Smooth muscle cell of the brain vasculature (primary cell): Measurements from ENCODE around the gene TUBA3D.
"Not testable (repeated sequence)": the region's sequence is repeated elsewhere in the genome, so short reads cannot be mapped to it uniquely, and the experiment has no call there.

Experiments used
- DNase-seq: peaks from one replicate; pipeline ENCODE4 v3.0.0-alpha.2; 2012; ENCODE audit warnings: low read depth, low spot score

Gene TUBA3D

DNA sequence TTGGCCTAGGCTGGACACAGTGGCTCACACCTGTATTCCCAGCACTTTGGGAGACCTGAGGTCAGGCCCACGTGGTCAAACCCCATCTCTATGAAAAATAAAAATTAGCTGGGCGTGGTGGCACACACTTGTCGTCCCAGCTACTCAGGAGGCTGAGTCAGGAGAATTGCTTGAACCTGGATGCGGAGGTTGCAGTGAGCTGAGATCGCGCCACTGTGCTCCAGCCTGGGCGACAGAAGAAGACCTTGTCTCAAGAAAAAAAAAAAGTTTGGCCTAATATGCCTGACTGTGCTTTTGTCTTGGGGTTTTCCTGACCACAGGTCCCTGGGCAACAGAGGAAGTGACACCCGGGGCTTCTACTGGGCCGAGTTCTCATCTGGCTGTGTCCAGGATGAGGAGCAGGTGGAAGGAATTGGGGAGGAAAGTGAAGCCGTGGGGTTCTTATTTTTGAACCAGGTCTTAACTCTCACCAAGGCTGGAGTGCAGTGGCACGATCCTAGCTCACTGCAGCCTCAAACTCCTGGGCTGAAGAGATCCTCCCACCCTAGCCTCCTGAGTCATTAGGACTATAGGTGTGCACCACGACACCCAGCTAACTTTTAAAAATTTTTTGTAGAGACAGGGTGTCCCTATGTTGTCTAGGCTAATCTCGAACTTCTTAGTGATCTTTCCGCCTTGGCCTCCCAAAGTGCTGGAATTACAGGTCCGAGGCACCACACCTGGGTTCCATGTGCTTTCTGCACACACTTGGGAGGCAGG, 38.7 kb downstream of the TUBA3D start:
- not testable (repeated sequence) for DNase-seq

DNA sequence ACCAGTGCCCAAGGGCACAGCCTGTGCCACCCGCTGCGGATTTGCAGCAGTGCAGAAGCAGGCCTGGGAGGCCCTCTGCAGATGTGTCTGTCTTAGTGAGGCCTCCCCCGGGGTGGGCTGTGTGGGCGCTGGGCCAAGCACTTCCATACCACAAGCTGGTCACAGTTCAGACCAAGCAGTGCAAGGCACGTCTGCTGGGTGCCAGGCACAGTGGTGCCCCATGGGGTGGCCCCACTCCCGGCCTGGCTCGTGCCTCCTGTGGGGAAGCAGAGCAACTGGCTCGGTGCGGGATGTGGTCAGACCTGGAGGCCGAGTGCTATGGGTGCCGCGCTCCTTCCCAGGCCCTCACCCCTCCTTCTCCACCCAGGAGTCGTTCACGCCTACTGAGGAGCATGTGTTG, 39.3 kb downstream of the TUBA3D start:
- DNase-seq: not testable (repeated sequence)

DNA sequence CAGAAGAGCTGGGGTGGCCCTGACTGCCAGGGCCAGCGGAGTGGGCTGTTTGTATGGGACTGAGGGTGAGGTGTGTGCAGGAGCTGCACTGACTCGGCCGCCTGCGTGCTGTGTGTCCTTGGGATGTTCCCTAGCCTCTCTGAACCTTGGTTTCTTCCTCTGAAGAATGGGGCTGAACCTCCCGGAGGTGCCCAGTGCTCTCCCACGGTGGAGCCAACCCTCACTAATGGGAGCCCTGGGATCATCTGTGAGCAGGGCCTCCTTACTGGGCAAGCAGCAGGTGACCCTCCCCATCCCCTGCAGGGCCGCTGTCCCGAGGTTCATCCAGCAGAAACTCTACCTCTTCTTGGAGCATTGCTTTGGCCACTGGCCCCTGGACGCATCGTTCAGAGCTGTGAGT, 40.1 kb downstream of the TUBA3D start:
- DNase-seq: no peak

DNA sequence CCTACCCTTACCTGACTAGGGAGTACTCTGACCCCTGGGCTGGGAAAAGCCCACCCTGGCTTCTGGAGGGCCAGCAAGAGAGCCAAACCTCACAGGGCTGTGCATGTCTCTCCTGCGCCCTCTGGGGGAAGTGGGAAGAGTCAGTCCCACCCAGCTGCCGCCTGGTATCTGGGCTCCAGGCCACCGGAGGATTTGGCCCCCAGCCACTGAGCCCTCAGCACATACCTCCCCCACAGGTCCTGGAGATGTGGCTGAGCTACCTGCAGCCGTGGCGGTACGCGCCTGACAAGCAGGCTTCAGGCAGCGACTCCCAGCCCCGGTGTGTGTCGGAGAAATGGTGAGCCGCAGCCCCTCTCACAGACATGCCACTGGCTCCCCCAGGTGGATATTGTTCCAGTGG, 40.7 kb downstream of the TUBA3D start:
- DNase-seq: not testable (repeated sequence)

DNA sequence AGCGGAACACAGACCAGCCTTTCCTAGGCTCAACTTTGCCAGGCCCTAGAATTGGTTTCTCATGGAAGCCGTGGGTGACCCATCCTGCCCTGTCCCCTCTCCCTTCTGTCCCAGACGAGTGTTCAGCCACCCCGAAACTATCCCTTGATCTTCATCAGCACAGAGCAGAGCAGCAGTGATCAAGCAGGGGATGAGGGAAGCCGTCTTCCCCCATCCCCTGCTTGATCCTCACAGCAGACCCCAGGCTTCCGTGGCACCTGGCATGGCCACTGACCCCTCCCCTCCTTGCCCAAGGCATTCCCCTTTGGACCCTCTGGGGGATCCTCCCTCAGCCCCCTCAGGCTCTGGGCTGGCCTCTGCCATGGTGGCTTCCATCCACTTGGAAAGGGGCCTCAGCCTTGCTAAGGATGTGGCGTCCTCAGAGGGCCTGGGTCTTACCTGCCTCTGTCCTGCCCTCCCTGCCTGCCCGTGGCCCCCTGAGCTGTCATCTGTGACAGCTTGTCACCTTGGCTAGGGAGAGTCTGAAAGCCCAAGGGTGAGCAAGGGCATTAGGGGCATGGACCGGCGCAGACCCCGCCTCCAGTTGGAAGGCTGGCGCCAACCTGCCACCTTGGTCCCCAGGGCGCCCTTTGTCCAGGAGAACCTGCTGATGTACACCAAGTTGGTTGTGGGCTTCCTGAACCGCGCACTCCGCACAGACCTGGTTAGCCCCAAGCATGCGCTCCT, 41.4 kb downstream of the TUBA3D start:
- DNase-seq: no peak

DNA sequence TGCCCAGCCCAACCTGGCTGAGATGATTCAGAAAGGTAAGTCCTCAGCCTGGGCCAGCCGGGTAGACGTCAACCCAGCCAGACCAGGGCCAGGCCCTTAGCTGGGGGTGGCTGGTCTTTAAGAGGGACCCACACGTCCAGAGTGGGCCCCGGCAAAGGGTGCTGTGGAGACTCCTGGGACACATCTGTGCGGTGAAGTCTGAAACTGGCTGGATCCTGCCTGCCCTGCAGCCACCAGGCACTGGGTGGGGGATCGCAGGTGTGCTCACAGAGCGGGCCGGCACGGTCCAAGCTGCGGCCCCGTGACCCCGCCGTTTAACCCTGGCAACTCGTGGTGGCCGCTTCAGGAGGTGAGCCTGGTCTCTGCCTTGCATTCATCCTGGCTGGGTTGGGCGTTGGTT, 41.9 kb downstream of the TUBA3D start:
- DNase-seq: not testable (repeated sequence)

DNA sequence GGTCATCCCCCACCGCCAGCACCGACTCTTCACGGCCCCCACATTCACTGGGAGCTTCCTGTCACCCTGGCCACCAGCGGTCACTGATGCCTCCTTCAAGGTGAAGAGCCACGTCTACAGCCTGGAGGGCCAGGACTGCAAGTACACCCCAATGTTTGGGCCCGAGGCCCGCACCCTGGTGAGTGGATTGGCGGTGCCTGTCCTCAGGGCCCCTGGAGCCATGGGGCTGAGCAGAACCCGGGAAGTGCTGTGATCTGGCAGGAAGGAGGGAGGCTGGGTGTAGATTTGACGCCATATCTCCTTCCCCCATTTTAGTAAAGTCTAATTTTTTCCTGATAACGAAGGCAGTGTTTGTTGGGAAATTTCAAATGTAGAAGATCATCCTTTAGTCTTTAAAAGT, 42.6 kb downstream of the TUBA3D start:
- DNase-seq: not testable (repeated sequence)

DNA sequence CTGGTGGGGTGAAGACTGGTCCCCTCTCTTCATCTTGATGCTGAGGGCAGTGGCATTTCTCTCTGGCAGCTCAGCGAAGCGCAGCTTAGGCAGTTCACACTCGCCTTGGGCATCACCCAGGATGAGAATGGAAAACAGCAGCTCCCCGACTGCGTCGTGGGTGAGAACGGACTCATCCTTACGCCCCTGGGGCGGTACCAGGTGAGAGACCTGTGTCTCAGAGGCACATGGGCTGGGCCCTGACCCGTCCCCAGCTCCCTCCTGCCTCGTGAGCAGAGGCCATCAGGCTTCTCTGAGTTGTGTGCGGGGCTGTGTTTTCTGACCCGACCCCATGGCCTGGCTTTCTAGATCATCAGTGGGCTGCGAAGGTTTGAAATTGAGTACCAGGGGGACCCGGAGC, 43.5 kb downstream of the TUBA3D start:
- DNase-seq: no peak

DNA sequence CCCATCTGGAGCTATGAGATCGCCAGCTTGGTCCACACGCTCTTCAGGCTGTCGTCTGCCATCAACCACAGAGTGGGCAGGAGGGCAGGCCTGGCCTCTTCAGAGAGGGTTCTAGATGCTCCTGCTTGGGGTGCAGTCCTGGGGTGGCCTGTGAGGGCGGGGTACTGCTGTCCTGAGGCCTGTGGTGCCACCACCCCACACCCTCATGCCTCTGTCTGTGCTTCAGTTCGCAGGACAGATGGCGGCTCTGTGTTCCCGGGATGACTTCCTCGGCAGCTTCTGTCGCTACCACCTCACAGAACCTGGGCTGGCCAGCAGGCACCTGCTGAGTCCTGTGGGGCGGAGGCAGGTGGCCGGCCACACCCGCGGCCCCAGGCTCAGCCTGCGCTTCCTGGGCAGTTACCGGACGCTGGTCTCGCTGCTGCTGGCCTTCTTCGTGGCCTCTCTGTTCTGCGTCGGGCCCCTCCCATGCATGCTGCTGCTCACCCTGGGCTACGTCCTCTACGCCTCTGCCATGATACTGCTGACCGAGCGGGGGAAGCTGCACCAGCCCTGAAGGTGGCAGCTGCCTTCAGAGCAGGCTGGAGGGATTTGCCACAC, 44.1 kb downstream of the TUBA3D start:
- DNase-seq: not testable (repeated sequence)

DNA sequence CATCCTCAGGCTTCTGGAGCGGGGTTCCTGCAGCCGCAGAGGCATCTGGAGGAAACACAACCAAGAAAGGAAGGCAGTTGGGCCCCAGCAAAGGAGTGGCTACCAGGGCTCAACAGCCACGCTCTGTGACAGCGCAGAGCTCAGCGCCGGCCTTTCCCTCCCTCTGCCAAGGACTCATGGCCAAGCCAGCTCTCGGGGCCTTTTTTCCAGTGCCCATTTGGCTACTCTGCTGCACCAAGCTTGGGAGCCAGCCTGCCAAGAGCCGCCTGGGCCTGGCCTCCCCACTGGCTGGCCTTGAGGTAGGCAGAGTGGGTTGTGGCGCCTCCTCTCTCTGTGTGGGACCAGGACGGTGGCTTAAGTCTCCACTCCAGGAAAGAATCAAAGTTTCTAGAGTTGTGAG, 44.6 kb downstream of the TUBA3D start:
- DNase-seq: no peak

DNA sequence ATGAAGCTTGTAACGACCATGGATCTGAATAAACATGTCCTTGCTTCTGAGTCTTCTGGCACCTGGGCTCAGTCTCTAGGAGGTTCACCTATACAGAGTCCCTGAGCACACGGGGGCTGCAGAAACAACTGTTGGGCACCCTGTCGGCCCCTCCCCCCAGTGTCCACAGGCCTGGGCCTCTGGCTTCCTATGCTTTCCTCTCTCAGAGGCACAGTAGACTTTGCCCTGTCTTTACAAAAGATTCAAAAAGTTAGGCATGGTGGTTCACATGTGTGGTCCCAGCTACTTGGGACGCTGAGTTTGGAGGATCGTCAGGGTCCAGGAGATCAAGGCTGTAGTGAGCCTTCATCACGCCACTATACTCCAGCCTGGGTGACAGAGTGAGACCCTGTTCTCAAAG, 45.6 kb downstream of the TUBA3D start:
- not testable (repeated sequence) for DNase-seq

DNA sequence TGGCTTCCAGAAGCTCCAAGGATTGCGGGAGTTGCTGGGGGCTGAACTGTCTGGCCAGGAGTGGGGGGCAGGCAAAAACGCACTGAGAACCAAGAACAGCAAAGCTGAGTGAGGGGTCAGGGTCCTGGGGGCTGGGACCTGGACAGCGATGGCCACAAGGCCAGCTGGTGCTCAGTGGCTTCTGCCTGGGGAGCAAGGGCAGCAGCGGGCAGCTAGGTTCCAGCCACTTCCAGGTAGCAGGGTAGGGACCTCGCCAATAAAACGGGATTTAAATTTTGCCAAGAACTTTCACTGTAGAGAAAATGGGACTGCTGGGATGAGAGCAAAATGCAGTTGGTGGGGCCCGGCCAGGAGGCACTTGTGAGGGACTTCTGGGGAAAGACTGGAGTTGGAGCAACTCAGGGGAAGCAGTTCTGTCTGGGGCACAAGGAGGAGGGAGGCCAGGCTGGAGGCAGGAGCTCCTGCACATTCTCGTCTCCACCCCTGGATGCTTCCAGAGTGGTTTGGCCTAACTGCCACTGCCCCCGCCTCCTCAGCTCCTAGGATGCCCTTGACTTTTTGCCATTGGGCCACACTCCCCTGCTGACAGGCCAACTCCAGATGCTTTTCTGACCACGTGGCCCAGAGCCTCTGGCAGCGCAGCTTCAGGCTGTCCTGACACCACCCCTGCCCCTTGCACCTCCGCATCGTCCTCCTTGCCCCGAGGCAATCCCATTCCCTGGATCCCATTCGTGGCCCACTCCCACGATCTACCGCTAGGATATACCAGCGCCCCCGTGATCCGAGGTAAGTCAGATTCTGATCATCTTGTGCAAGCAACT, 46.3 kb downstream of the TUBA3D start:
- no peak for DNase-seq

DNA sequence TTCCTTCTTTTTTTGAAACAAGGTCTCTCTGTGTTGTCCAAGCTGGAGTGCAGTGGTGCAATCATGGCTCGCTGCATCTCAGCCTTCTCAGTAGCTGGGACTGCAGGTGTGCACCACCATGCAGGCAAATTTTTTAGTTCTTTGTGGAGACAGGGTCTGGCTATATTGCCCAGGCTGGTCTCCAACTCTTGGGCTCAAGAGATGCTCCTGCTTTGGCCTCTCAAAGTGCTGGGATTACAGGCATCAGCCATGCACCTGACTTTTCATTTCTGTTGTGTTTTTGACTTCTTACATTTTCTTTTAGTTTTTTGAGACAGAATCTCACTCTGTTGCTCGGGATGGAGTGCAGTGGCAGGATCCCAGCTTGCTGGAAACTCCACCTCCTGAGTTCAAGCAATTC, 49.3 kb downstream of the TUBA3D start:
- DNase-seq: not testable (repeated sequence)

DNA sequence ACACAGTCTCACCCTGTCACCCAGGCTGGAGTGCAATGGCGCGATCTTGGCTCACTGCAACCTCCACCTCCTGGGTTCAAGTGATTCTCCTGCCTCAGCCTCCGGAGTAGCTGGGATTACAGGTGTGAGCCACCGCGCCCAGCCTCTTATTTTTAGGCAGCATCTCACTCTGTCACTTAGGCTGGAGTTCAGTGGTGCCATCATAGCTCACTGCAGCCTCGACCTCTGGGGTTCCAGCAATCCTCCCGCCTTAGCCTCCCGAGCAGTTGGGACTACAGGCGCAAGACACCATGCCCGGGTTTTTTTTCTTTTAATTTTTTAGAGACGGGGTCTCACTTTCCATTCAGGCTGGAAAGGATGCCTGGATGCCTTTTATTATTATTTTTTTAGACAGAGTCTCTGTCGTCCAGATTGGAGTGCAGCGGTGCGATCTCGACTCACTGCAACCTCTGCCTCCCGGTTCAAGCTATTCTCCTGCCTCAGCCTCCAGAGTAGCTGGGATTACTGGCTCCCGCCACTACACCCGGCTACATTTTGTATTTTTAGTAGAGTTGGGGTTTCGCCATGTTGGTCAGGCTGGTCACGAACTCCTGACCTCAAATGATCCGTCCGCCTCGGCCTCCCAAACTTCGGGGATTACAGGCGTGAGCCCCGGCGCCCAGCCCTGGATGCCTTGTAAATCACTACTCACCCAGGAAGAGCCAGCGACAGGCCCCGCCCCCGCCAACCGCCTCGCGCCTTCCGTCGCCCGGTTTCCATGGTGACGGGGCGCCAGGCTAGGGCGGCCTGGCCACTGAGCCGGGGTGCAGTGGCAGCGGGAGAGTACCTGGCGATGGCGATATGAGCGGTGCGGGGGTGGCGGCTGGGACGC, 51.4 kb downstream of the TUBA3D start, which contains the start of gene CCDC74A:
Gene CCDC74A, plus strand, starts transcription at position 758 of the 871 bp plus-strand sequence. Its CDS starts 83 bp downstream, at position 841.
- not testable (repeated sequence) for DNase-seq

DNA sequence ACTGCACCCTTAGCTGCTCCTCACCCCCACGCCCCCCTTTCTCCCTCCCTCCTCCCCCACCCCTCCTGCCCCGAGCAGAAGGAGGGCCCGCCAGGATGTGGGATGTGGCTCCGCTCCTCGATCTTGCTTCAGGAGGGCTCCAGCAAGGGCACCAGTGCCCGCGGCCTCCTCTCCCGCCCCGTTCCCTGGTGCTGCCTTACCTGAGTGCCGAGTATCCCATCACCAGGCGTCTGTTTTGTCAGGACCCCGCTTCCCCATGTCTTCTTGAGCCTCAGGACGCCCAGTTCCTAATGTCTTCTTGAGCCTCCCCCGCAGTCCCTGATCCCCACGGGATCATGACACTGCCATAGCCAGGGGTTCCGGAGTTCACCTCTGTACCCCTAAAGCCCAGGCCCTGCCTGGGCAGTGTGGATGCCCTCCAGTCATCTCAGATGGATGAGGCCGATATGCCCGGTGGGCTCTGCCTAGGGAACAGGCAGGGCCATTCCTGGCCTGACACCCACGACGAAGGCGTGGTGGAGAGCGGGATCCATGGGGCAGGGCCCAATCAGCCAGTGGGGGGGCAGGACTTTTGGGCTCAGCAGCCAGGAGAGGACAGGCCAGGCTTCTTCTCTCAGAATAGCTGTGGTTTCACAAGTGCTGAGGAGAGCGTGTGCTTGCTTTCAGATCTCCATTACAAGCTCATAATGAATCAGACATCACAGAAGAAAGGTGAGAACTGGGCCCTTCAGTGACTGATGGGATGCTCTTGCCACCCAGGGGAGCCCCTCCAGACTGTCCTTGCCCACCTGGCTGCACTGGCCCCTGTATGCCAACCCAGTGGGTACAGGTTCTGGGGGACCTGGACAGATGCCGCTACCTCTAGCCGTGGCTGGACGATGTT, 53.3 kb downstream of the TUBA3D start:
- DNase-seq: not testable (repeated sequence)

DNA sequence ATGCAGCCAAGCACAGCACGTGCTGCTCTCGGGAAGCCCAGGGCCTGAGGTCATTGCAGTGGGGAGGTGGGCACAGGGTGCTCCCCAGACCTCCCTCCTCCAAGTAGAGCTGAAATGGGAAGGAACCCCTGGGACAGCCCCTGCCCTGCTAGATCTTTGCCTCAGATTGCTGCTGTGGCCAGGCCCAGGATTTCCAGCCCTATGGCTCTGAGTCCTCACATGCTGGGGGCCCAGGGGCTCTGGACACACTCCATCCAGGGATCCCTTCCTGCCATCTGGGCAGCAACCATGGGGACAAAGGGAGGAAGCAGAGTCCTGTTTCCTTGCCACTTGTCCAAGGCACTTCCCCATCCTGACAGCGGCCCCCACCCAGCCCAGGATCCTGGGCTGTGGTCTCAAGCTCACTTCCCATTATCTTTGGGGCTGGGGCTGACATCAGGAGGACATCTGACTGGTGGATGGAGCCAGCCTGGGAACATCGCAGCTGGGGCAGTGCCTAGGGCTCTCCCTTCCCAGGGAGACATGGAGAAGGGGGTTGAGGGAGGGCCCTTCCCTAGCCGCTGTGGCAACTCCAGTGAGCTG, 54.0 kb downstream of the TUBA3D start:
- not testable (repeated sequence) for DNase-seq

DNA sequence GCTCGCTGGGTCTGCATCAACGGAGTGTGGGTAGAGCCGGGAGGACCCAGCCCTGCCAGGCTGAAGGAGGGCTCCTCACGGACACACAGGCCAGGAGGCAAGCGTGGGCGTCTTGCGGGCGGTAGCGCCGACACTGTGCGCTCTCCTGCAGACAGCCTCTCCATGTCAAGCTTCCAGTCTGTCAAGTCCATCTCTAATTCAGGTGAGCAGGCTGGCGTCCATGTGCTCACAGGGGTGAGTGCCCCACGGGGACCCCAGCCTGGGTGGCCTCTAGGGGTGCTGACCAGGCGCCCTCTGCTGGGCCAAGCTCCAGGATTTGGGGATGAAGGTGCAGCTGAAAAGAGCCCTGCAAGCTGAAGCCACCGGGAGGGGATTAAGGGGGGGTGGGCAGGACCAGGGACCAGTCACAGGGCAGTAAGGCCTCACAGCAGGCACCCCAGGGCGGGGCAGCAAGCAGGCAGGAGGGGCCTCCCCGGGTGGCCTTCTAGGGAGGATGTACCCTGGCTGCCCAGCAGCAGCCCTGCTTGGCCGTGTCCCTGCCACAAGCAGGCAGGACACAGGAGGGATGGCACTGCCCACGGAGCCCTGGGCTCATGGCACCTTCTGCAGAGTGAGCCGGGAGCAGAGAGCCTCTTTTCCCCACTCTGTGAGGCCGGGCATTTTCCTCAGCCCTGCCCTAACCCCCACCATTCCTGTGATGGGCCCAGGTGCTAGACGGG, 54.9 kb downstream of the TUBA3D start:
- DNase-seq: not testable (repeated sequence)

DNA sequence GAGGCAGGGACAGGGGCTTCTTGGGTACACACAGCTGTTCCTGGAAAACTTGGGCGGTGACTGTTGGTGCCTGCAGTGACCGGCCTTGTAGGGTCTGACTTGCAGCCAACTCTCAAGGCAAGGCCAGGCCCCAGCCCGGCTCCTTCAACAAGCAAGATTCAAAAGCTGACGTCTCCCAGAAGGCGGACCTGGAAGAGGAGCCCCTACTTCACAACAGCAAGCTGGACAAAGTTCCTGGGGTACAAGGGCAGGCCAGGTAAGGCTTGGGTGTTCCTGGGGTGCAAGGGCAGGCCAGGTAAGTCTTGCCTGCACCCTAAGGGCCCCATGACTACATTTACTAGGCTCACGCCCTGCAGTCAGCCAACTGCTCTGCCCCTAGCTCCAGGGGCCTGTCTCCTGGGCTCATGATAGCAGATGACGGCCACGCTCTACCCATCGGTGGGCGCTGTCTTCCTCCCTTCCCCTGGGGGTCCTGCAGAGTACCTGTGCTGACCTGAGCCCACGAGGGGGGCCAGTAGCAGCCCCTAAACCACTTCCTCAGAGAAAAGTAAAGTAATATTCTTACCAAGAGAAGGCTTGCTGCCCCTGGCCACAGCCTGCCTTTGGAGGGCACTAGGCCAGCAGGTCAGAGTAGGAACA, 55.7 kb downstream of the TUBA3D start:
- DNase-seq: not testable (repeated sequence)
